ENCODE results near the gene EXT2.

GRCh38 chr11:44126304-44126703 is 30.8 kb downstream of the EXT2 start:
- TF ChIP-seq, protein P1, sequence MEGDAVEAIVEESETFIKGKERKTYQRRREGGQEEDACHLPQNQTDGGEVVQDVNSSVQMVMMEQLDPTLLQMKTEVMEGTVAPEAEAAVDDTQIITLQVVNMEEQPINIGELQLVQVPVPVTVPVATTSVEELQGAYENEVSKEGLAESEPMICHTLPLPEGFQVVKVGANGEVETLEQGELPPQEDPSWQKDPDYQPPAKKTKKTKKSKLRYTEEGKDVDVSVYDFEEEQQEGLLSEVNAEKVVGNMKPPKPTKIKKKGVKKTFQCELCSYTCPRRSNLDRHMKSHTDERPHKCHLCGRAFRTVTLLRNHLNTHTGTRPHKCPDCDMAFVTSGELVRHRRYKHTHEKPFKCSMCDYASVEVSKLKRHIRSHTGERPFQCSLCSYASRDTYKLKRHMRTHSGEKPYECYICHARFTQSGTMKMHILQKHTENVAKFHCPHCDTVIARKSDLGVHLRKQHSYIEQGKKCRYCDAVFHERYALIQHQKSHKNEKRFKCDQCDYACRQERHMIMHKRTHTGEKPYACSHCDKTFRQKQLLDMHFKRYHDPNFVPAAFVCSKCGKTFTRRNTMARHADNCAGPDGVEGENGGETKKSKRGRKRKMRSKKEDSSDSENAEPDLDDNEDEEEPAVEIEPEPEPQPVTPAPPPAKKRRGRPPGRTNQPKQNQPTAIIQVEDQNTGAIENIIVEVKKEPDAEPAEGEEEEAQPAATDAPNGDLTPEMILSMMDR (IDR thresholded peaks at IDR 0.05): no peak
- no peak for TF ChIP-seq POLR2A (IDR thresholded peaks at IDR 0.05)
